Erythroblast (primary cell): Measurements from ENCODE around the gene ME3.

ENCODE experiments used
- GATA1 ChIP-seq: IDR thresholded peaks from 2 replicates; pipeline ENCODE4 v1.6.1; 2011; ENCODE audit warnings: low read depth, mild to moderate bottlenecking, control low read depth, low read length, moderate library complexity
- POLR2A ChIP-seq: IDR thresholded peaks from 2 replicates; pipeline ENCODE4 v1.6.1; 2011; ENCODE audit warnings: mild to moderate bottlenecking, low read length

DNA sequence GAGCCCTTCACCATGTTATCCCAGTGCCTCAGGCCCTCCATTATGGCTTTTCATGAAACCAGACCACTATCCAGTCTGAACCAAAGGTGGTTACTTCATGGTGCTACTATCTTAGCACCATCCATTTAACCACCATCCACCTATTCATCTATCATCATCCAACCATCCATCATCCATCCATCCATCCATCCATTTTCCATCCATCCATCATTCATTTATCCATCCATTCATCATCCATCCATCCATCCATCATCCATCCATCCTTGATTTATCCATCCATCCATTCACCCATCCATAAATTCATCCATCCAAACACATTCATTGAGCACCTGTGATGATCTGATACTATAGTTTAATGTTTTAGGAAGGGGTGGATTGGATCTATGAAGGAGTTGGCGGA lies 204.2 kb downstream of the ME3 start:
- no peak for TF ChIP-seq POLR2A
- TF ChIP-seq GATA1: no peak
